ENCODE data around the gene CTNNA2.

- TF ChIP-seq CREB1 (IDR thresholded peaks at IDR 0.05; ENCODE audit: low read depth) = no peak
- no peak for TF ChIP-seq TAF1 (IDR thresholded peaks at IDR 0.05; ENCODE audit: low read depth)
- TF ChIP-seq ZBTB7A (IDR thresholded peaks at IDR 0.05; ENCODE audit: low read depth) = no peak
- TF ChIP-seq FOXM1 (IDR thresholded peaks at IDR 0.05; ENCODE audit: borderline replicate concordance, low read depth) = no peak
- no peak for TF ChIP-seq YY1 (IDR thresholded peaks at IDR 0.05; ENCODE audit: low read depth)
- no peak for TF ChIP-seq EP300 (IDR thresholded peaks at IDR 0.05; ENCODE audit: borderline replicate concordance)
- no peak for TF ChIP-seq RAD21 (IDR thresholded peaks at IDR 0.05; ENCODE audit: low read depth)
- TF ChIP-seq NFIC (IDR thresholded peaks at IDR 0.05) = no peak
- TF ChIP-seq MAX (IDR thresholded peaks at IDR 0.05) = no peak
Measured at GRCh38 chr2:80132281-80132680, 619.4 kb downstream of the CTNNA2 start.
